ENCODE data around the gene FLYWCH2. TPM values are rescaled to one million over a fixed set of nuclear protein-coding genes. Genes with fewer than 3 reads are reported as not detected.

FLYWCH2 gene
- total and polyA plus RNA-seq, 2 donors (not counting 3 experiments of a cell fraction or from before 2014, with no cell fraction given) = 18.3 to 34.6 TPM

DNA sequence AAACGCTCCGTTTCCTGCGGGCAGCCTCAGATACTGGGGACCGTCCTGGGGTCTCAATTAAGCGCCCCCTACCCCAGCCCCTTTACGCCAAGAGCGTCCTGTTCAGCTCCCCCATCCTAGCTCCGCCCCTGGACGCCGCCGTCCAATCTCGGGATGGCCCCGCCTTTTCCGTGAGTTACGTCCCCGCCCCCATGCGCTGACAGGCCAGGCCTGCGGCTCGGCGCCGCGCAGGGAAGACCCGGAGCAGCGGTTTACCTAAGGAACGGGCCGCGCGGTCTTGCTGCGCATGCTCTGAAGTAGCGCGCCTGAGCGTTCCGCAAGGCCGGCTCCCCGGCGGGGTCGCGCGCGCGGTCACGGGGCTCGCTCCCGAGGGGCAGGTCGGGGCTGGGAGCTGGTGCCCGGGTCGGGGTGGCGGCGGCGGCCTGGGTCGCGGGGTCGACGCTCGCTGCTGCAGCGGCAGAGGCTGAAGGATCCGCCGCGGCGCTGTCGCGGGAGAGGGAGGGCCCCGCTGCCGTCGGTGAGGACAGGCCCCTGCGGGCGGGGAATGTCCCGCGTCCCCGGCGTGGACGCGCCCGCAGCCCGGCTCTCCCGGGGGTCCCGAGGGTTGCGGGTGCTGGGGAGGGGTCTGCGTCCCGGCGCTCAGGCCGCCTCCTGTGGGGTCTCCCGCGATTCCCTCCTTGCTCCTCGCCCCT is 28.8 kb downstream of the FLYWCH2 start, which contains the start of gene FLYWCH1:
FLYWCH1 (plus strand) TSS at position 294 of the 692 bp plus-strand sequence. CDS start 17,755 bp downstream, outside the sequence.
- TF ChIP-seq POLR2AphosphoS5 (IDR thresholded peaks at IDR 0.05; ENCODE audit: insufficient read depth, low read depth, low read length) (peak; percentile 60), POLR2A (IDR thresholded peaks at IDR 0.05; ENCODE audit: low read depth, low read length) (no peak)
- DNase-seq (ENCODE audit: low read depth, low spot score) (peak; percentile 98), FAIRE-seq (peak; percentile 99)
- ChIA-PET POLR2A (interaction anchor here (0.6 to 1.3 kb wide), 2 partner anchors 29 to 159 kb away, joined by 5 to 7 read pairs; partner anchors contain the start of genes FLYWCH2 and SRRM2), CTCF (interaction anchor here (1.0 to 3.3 kb wide), 6 partner anchors 15 to 73 kb away, joined by 3 to 21 read pairs (median 9); no protein-coding TSS in a partner anchor)
- Histone ChIP-seq H4K20me1 (replicated peaks; ENCODE audit: control insufficient read depth, extremely low read depth, insufficient read depth, low read length) (no peaks in the 10 kb centered on the region), H3K27ac (ENCODE audit: insufficient read depth, low read depth, low read length) (peak within 1 kb of the TSS; percentile 70), H3K9me1 (replicated peaks; ENCODE audit: control insufficient read depth, extremely low read depth, insufficient read depth, low read length) (no peaks in the 10 kb centered on the region), H3K9ac (replicated peaks; ENCODE audit: extremely low read depth, insufficient read depth, low read length) (peak within 1 kb of the TSS; percentile 74), H3K4me3 (replicated peaks in 1 of 3; ENCODE audit: insufficient read depth in 1 of 3, low read depth in 1 of 3, low read length in 3 of 3) (peak within 1 kb of the TSS; percentile 84 to 96 (median 89)), H3K36me3 (ENCODE audit: control insufficient read depth in 2 of 2, extremely low read depth in 1 of 2, insufficient read depth in 2 of 2, low read length in 2 of 2) (peaks cover 0 to 3% of the 10 kb centered on the region in 2 experiments), H3K9me3 (replicated peaks; ENCODE audit: control insufficient read depth, insufficient read depth, low read length) (no peaks in the 10 kb centered on the region), H2AFZ (ENCODE audit: low read depth, low read length) (peak within 1 kb of the TSS; percentile 99), H3K79me2 (ENCODE audit: control insufficient read depth, insufficient read depth, low read length) (peaks cover 10% of the 10 kb centered on the region), H3K27me3 (ENCODE audit: control insufficient read depth in 2 of 2, insufficient read depth in 2 of 2, low read length in 2 of 2) (no peaks in the 10 kb centered on the region), H3K4me1 (ENCODE audit: control insufficient read depth, extremely low read depth, insufficient read depth, low read length) (peaks cover 23% of the 10 kb centered on the region), H3K4me2 (ENCODE audit: insufficient read depth, low read length) (peak within 1 kb of the TSS; percentile 89)
- intact Hi-C loops (cut with micrococcal nuclease) = loop anchor here (5.0 kb wide), 1 partner anchor 239 kb away; no protein-coding TSS in a partner anchor
- dilution Hi-C loops (cut with MboI; ENCODE audit: extremely low pct_ligation_motif_present, low sequenced_read_pairs) = no loop called here
- no TSS peak for BruUV-seq (replicated peaks)

DNA sequence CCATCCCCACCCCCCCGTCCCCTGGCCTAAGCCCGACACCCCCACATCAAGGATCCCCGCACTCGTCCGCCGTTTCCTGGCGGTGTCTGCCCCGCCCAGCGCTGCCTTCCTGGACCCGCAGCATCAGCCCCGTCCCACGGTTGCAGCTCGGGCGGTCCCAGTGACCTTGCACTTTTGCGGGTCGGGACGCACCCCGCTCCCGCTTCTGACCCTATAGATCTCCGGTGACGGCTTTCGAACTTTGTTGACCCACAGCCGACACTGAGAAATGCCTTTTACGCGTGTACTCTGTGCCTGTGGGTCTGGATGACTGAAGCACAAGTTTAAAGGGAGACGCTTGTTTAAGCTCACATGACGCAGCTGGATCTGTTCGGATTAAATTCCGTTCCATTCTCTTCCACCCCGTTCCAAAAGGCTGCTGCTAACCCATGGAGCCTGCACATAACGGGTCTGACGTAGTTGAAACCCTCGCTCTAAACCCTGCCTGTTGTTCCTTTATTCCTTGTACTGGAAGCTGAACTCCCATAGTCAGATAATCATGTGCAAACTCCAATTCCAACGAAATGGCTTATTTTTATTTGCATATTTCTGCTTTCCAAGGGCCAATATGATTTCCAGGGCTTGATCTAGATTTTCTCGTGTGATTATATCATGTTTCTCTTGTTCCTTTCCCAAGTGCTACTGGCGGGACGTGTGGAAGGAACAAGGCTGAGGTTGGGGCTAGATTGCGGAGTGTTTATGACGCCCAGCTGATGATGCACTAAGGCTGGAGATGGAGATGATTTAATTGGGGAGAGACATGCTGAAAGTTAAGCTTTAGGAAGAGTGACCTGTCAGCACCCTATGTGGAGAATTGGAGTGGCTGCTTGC is 29.6 kb downstream of the FLYWCH2 start:
- peaks cover 10% of the 10 kb centered on the region for H3K79me2 ChIP-seq (ENCODE audit: control insufficient read depth, insufficient read depth, low read length)
- H3K27ac ChIP-seq (ENCODE audit: insufficient read depth, low read depth, low read length) = peak overlapping the region; percentile 70
- H2AFZ ChIP-seq (ENCODE audit: low read depth, low read length) = peak overlapping the region; percentile 97
- BruUV-seq (replicated peaks) = TSS peak; percentile 42
- peak overlapping the region; percentile 74 for H3K9ac ChIP-seq (replicated peaks; ENCODE audit: extremely low read depth, insufficient read depth, low read length)
- TF ChIP-seq POLR2A (IDR thresholded peaks at IDR 0.05; ENCODE audit: low read depth, low read length) (peak; percentile 33), EZH2 (IDR thresholded peaks at IDR 0.05; ENCODE audit: borderline replicate concordance, low read depth, low read length, severe bottlenecking) (no peak)
- dilution Hi-C loops (cut with MboI; ENCODE audit: extremely low pct_ligation_motif_present, low sequenced_read_pairs) (no loop called here), intact Hi-C loops (cut with micrococcal nuclease) (loop anchor here (5.0 kb wide), 1 partner anchor 240 kb away; no protein-coding TSS in a partner anchor)
- DNase-seq (ENCODE audit: low read depth, low spot score) (peak; percentile 54), FAIRE-seq (peak; percentile 90)
- H3K9me1 ChIP-seq (replicated peaks; ENCODE audit: control insufficient read depth, extremely low read depth, insufficient read depth, low read length) = no peaks in the 10 kb centered on the region
- no peaks in the 10 kb centered on the region for H3K9me3 ChIP-seq (replicated peaks; ENCODE audit: control insufficient read depth, insufficient read depth, low read length)
- H3K4me1 ChIP-seq (ENCODE audit: control insufficient read depth, extremely low read depth, insufficient read depth, low read length) = peaks cover 23% of the 10 kb centered on the region
- peaks cover 0 to 3% of the 10 kb centered on the region in 2 experiments for H3K36me3 ChIP-seq (ENCODE audit: control insufficient read depth in 2 of 2, extremely low read depth in 1 of 2, insufficient read depth in 2 of 2, low read length in 2 of 2)
- H3K4me3 ChIP-seq (replicated peaks in 1 of 3; ENCODE audit: insufficient read depth in 1 of 3, low read depth in 1 of 3, low read length in 3 of 3) = peak overlapping the region; percentile 84 to 96 (median 89)
- CTCF ChIA-PET = interaction anchor here (0.8 to 3.3 kb wide), 6 partner anchors 14 to 73 kb away, joined by 3 to 21 read pairs (median 9); no protein-coding TSS in a partner anchor
- no peaks in the 10 kb centered on the region for H3K27me3 ChIP-seq (ENCODE audit: control insufficient read depth in 2 of 2, insufficient read depth in 2 of 2, low read length in 2 of 2)
- POLR2A ChIA-PET = interaction anchor here (0.6 to 1.3 kb wide), 2 partner anchors 30 to 160 kb away, joined by 5 to 7 read pairs; partner anchors contain the start of genes FLYWCH2 and SRRM2
- H3K4me2 ChIP-seq (ENCODE audit: insufficient read depth, low read length) = peak overlapping the region; percentile 89
- H4K20me1 ChIP-seq (replicated peaks; ENCODE audit: control insufficient read depth, extremely low read depth, insufficient read depth, low read length) = no peaks in the 10 kb centered on the region

All from endothelial cell of umbilical vein (primary cell).